Liver (tissue), 9 donors: ENCODE data around the gene LIPG. TPM values are rescaled to one million over a fixed set of nuclear protein-coding genes. Genes with fewer than 3 reads are reported as not detected.
"Not testable (repeated sequence)": the region's sequence is repeated elsewhere in the genome, so short reads cannot be mapped to it uniquely, and the experiment has no call there.

ENCODE experiments used
- DNase-seq: peaks from one replicate; pipeline ENCODE4 v3.0.0-alpha.2; 2017; ENCODE audit warnings: low spot score
- H3K27ac ChIP-seq, 2 donors: one replicate each; pipeline ENCODE4 v1.7.0; 2013; ENCODE audit warnings: inconsistent platforms in 2 of 2, low read length in 2 of 2, control low read depth in 1 of 2, low read depth in 1 of 2, mild to moderate bottlenecking in 1 of 2
- H3K27me3 ChIP-seq, 4 donors: one replicate each; pipeline versions ENCODE4 v1.6.1 to v1.7.0; 2013; ENCODE audit warnings: low read length in 3 of 4, inconsistent platforms in 1 of 4, mild to moderate bottlenecking in 1 of 4, moderate library complexity in 1 of 4; ENCODE audit not compliant: control insufficient read depth in 4 of 4, insufficient read depth in 4 of 4
- H3K36me3 ChIP-seq, 4 donors: one replicate each; pipeline versions ENCODE4 v1.6.1 to v1.7.0; 2013; ENCODE audit warnings: low read length in 3 of 4, mild to moderate bottlenecking in 3 of 4, low read depth in 1 of 4, moderate library complexity in 1 of 4; ENCODE audit not compliant: control insufficient read depth in 4 of 4, insufficient read depth in 3 of 4
- H3K4me1 ChIP-seq, 4 donors: one replicate each; pipeline versions ENCODE4 v1.6.1 to v1.7.0; 2013; ENCODE audit warnings: low read length in 3 of 4, mild to moderate bottlenecking in 3 of 4, moderate library complexity in 1 of 4; ENCODE audit not compliant: control insufficient read depth in 4 of 4, insufficient read depth in 4 of 4
- H3K4me3 ChIP-seq, 3 donors: one replicate each; pipeline versions ENCODE4 v1.6.1 to v1.7.0; 2013; ENCODE audit warnings: low read length in 3 of 3, control low read depth in 1 of 3, low read depth in 1 of 3, mild to moderate bottlenecking in 1 of 3
- H3K9ac ChIP-seq, 2 donors: one replicate each; pipeline ENCODE4 v1.7.0; 2013; ENCODE audit warnings: low read length in 2 of 2, mild to moderate bottlenecking in 2 of 2, moderate library complexity in 2 of 2, control low read depth in 1 of 2, low read depth in 1 of 2
- H3K9me3 ChIP-seq, 4 donors: one replicate each; pipeline versions ENCODE4 v1.6.1 to v1.7.0; 2013; ENCODE audit warnings: low read length in 3 of 4; ENCODE audit not compliant: control insufficient read depth in 4 of 4
- FOXA1 ChIP-seq: IDR thresholded peaks from 2 replicates; pipeline ENCODE4 v1.6.1; 2016; ENCODE audit warnings: antibody characterized with exemption
- FOXA2 ChIP-seq: IDR thresholded peaks from 2 replicates; pipeline ENCODE4 v1.6.1; 2016; ENCODE audit warnings: antibody characterized with exemption
- GABPA ChIP-seq, 2 donors: IDR thresholded peaks in 1 of 2; conservative IDR thresholded peaks in 1 of 2; 2 replicates each; pipeline ENCODE4 v1.6.1; 2016; ENCODE audit warnings: antibody characterized with exemption in 2 of 2, mild to moderate bottlenecking in 1 of 2, moderate library complexity in 1 of 2
- JUND ChIP-seq, 2 donors: IDR thresholded peaks; 2 replicates each; pipeline ENCODE4 v1.6.1; 2016; ENCODE audit warnings: antibody characterized with exemption in 2 of 2
- NR2F2 ChIP-seq: IDR thresholded peaks from 2 replicates; pipeline ENCODE4 v1.6.1; 2016; ENCODE audit warnings: antibody characterized with exemption
- RXRA ChIP-seq, 2 donors: IDR thresholded peaks; 2 replicates each; pipeline ENCODE4 v1.6.1; 2017 to 2018; ENCODE audit warnings: antibody characterized with exemption in 2 of 2, mild to moderate bottlenecking in 1 of 2
- YY1 ChIP-seq: IDR thresholded peaks from 2 replicates; pipeline ENCODE4 v1.6.1; 2016; ENCODE audit warnings: antibody characterized with exemption, mild to moderate bottlenecking
- WGBS: extraction: QIAGEN DNeasy Blood & Tissue Kit; methylation state at CpG from one replicate; pipeline ENCODE4 v1.1.7; 2013; 5-methylcytosine and 5-hydroxymethylcytosine counted together
- polyA plus RNA-seq, 2 donors: library from polyadenylated mRNA; stranded (reverse) in 1 of 2; unstranded in 1 of 2; fragments of 200-250 nt in 1 of 2; fragments of >200 nt in 1 of 2; fragmentation: Nextera tagmentation in 1 of 2; extraction: Ambion mirVana in 1 of 2; gene quantifications; one replicate each; pipeline versions ENCODE4 v1.2.1 to v1.2.3, GENCODE V29; 2013 to 2015
- total RNA-seq, 2 donors: library from RNA; depleted of rRNA; stranded (reverse); fragments of >200 nt; gene quantifications; one replicate each; pipeline ENCODE4 v1.2.3, GENCODE V29; 2014
- TF ChIP-seq, protein P1 (sequence below): IDR thresholded peaks from 2 replicates; pipeline ENCODE4 v1.6.1; 2016; ENCODE audit warnings: antibody characterized with exemption
- TF ChIP-seq, protein P2 (sequence below): IDR thresholded peaks from 2 replicates; pipeline ENCODE4 v1.6.1; 2016; ENCODE audit warnings: antibody characterized with exemption, mild to moderate bottlenecking
- TF ChIP-seq, protein P3 (sequence below): fragments of 150-350 bp; IDR thresholded peaks from 2 replicates; pipeline ENCODE4 v1.5.1; 2017; ENCODE audit warnings: improper control_type of control experiment, low read depth, low read length; ENCODE audit not compliant: missing input control
- donor health status: healthy.
- donor health status: healthy.
- donor health status: healthy.
- donor health status: healthy.
- donor health status: healthy.

Gene LIPG
- total and polyA plus RNA-seq, 4 donors: 2.8 to 150 (median 39.7) TPM

DNA sequence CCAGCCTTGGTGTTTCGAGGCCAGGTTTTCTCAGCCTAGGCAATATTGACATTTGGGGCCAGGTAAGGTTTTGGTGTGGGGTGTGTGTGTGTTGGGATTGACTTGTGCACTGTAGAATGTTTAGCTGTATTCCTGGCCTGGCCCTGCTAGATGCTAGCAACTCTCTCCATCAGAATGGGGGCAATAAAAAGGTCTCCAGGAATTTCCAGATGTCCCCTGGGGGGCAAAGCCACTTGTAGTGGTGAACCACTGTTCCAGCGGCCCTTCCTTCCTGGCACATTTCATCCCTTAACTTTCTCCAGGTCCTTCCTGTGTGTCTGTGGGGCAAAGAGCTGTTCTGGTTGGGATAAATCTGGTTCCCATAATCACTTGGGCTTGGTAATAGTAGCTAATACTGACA, 12.0 kb downstream of the LIPG start:
- Histone ChIP-seq H3K36me3 (peaks cover 18 to 66% (median 55%) of the 10 kb centered on the region in 4 donors), H3K4me3 (no peak overlapping the region), H3K27me3 (no peaks in the 10 kb centered on the region), H3K4me1 (no peaks in the 10 kb centered on the region), H3K9me3 (no peaks in the 10 kb centered on the region), H3K9ac (no peak overlapping the region), H3K27ac (no peak overlapping the region)
- DNase-seq: no peak
- TF ChIP-seq RXRA (IDR thresholded peaks at IDR 0.05) (no peak), YY1 (no peak), JUND (IDR thresholded peaks at IDR 0.05) (no peak)
- TF ChIP-seq, protein P1, sequence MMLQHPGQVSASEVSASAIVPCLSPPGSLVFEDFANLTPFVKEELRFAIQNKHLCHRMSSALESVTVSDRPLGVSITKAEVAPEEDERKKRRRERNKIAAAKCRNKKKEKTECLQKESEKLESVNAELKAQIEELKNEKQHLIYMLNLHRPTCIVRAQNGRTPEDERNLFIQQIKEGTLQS: no peak
- TF ChIP-seq, protein P2, sequence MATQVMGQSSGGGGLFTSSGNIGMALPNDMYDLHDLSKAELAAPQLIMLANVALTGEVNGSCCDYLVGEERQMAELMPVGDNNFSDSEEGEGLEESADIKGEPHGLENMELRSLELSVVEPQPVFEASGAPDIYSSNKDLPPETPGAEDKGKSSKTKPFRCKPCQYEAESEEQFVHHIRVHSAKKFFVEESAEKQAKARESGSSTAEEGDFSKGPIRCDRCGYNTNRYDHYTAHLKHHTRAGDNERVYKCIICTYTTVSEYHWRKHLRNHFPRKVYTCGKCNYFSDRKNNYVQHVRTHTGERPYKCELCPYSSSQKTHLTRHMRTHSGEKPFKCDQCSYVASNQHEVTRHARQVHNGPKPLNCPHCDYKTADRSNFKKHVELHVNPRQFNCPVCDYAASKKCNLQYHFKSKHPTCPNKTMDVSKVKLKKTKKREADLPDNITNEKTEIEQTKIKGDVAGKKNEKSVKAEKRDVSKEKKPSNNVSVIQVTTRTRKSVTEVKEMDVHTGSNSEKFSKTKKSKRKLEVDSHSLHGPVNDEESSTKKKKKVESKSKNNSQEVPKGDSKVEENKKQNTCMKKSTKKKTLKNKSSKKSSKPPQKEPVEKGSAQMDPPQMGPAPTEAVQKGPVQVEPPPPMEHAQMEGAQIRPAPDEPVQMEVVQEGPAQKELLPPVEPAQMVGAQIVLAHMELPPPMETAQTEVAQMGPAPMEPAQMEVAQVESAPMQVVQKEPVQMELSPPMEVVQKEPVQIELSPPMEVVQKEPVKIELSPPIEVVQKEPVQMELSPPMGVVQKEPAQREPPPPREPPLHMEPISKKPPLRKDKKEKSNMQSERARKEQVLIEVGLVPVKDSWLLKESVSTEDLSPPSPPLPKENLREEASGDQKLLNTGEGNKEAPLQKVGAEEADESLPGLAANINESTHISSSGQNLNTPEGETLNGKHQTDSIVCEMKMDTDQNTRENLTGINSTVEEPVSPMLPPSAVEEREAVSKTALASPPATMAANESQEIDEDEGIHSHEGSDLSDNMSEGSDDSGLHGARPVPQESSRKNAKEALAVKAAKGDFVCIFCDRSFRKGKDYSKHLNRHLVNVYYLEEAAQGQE: no peak
- 85% methylated on average over 2 of the region's 2 CpGs for WGBS

DNA sequence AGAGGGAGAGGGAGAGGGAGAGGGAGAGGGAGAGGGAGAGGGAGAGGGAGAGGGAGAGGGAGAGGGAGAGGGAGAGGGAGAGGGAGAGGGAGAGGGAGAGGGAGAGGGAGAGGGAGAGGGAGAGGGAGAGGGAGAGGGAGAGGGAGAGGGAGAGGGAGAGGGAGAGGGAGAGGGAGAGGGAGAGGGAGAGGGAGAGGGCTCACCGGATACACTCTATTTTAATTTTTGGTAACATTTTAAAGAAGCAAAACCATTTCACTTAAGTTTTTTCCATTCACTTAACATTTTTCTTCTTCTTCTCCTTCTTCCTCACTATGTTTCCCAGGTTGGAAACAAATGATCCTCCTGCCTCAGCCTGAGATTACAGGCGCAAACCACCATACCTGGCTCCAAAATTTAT, 17.2 kb downstream of the LIPG start:
- DNase-seq, H3K4me3 ChIP-seq, H3K27ac ChIP-seq, H3K27me3 ChIP-seq, H3K9ac ChIP-seq, H3K9me3 ChIP-seq: not testable (repeated sequence)
- H3K4me1 ChIP-seq: peaks cover 0 to 11% (median 6%) of the 10 kb centered on the region in 4 donors
- peaks cover 7 to 65% (median 51%) of the 10 kb centered on the region in 4 donors for H3K36me3 ChIP-seq
- 88% methylated on average over 2 of the region's 2 CpGs for WGBS

DNA sequence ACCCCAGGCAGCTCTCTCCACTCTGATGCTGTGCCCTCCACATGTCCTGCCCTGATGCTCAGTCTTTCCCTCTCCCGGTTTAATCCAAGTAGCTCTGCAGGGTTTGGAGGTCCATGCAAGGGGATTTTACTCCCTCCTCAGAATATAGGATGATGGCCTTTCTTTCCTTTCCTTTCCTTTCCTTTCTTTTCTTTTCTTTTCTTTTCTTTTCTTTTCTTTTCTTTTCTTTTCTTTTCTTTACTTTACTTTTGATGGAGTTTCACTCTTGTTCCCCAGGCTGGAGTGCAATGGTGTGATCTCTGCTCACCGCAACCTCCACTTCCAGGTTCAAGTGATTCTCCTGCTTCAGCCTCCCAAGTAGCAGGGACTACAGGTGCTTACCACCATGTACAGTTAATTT, 17.7 kb downstream of the LIPG start:
- Histone ChIP-seq H3K36me3 (peaks cover 7 to 65% (median 47%) of the 10 kb centered on the region in 4 donors), H3K4me1 (peaks cover 0 to 11% (median 7%) of the 10 kb centered on the region in 4 donors)
- not testable (repeated sequence) for DNase-seq, H3K27me3 ChIP-seq, H3K9ac ChIP-seq, H3K4me3 ChIP-seq, H3K9me3 ChIP-seq, H3K27ac ChIP-seq
- WGBS: 94% methylated on average over 2 of the region's 2 CpGs

DNA sequence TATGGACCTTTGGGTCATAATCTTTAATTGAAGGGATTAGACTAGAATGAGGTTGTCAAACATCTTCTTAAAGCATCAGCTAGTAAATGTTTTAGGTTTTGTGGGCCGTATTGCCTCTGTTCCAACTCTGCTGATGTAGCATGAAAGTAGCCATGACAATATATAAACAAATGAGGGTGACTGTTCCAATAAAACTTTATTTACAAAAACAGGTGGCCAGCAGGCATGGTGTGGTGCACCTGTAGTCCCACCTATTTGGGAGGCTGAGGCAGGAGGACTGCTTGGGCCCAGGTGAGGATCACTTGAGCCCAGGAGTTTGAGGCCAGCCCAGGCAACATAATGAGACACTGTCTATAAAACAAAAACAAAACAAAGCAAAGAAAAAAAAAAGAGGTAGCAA, 18.4 kb downstream of the LIPG start:
- 85% methylated on average over 1 of the region's 1 CpG for WGBS
- Histone ChIP-seq H3K27me3 (no peaks in the 10 kb centered on the region), H3K36me3 (peaks cover 5 to 64% (median 41%) of the 10 kb centered on the region in 4 donors)

More for the DNA sequence above, 18.4 kb downstream of the LIPG start:
- no peak for DNase-seq
- peaks cover 0 to 11% (median 7%) of the 10 kb centered on the region in 4 donors for H3K4me1 ChIP-seq
- no peak overlapping the region for H3K4me3 ChIP-seq
- no peaks in the 10 kb centered on the region for H3K9me3 ChIP-seq
- TF ChIP-seq, protein P1: no peak
- no peak for TF ChIP-seq GABPA (IDR thresholded peaks at IDR 0.05 in 1 of 2, conservative IDR thresholded peaks at IDR 0.05 in 1 of 2)
- no peak for TF ChIP-seq RXRA (IDR thresholded peaks at IDR 0.05)
- TF ChIP-seq NR2F2: no peak
- no peak for TF ChIP-seq FOXA2
- no peak for TF ChIP-seq JUND (IDR thresholded peaks at IDR 0.05)
- no peak for TF ChIP-seq FOXA1
- TF ChIP-seq, protein P3, sequence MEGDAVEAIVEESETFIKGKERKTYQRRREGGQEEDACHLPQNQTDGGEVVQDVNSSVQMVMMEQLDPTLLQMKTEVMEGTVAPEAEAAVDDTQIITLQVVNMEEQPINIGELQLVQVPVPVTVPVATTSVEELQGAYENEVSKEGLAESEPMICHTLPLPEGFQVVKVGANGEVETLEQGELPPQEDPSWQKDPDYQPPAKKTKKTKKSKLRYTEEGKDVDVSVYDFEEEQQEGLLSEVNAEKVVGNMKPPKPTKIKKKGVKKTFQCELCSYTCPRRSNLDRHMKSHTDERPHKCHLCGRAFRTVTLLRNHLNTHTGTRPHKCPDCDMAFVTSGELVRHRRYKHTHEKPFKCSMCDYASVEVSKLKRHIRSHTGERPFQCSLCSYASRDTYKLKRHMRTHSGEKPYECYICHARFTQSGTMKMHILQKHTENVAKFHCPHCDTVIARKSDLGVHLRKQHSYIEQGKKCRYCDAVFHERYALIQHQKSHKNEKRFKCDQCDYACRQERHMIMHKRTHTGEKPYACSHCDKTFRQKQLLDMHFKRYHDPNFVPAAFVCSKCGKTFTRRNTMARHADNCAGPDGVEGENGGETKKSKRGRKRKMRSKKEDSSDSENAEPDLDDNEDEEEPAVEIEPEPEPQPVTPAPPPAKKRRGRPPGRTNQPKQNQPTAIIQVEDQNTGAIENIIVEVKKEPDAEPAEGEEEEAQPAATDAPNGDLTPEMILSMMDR: no peak
- no peak overlapping the region for H3K9ac ChIP-seq
- H3K27ac ChIP-seq: no peak overlapping the region
